ENCODE data around the gene NAPSA.

- TF ChIP-seq CTCF (conservative IDR thresholded peaks at IDR 0.05 in 1 of 2, IDR thresholded peaks at IDR 0.05 in 1 of 2; ENCODE audit: low read depth in 1 of 2, low read length in 2 of 2) (no peak), EZH2 (IDR thresholded peaks at IDR 0.05; ENCODE audit: low read length, missing control alignments) (no peak)
These were observed 25.1 kb downstream of the NAPSA start for GRCh38 chr19:50340331-50340730.

Data from fibroblast of lung (primary cell).